ENCODE data around the gene LCN6.

DNA sequence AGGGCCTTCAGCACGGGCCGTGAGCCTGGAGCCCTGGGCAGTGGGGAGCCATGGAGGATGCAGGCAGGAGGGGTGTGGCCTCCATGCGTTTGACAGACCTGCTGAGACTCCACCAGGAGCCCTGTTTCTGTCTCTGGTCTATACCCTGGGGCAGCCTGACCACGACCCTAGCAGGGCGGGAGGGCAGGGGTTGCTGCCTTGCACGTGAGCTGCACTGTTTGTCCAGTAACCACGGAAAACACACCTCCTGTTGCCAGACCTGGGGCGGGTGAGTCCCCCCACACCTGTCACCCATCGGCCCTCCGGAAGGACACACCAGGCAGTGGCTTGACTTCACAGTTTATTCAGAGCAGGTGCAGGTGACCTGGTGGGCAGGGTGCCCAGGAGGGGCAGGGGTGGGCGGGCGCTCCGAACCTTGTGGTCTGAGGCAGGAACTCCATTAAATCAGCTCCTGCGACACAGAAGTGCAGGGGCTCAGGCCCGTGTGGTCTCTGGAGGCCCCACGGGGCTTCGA, 5.8 kb upstream of the LCN6 start:
- TF ChIP-seq CTCF (CRISPR knock-in tag; IDR thresholded peaks at IDR 0.05), result no peak
- no peak for TF ChIP-seq NFRKB (IDR thresholded peaks at IDR 0.05)
- TF ChIP-seq MXI1 (IDR thresholded peaks at IDR 0.05; ENCODE audit: borderline replicate concordance, low read depth, low read length), result no peak
- TF ChIP-seq CHD2 (IDR thresholded peaks at IDR 0.05; ENCODE audit: low read depth, low read length), result no peak
- TF ChIP-seq ELK4 (CRISPR knock-in tag; IDR thresholded peaks at IDR 0.05; ENCODE audit: borderline replicate concordance), result no peak
